Cardiac fibroblast (primary cell): ENCODE data around the gene KCNAB1.
"Not testable (repeated sequence)": the region's sequence is repeated elsewhere in the genome, so short reads cannot be mapped to it uniquely, and the experiment has no call there.

Experiments
- DNase-seq, 2 donors: peaks; one replicate each; pipeline versions ENCODE4 v3.0.0 to v3.0.0-alpha.2; 2010; ENCODE audit warnings: low read depth in 2 of 2
- H3K4me3 ChIP-seq, 2 donors: replicated peaks in 1 of 2; 1 replicate in 1 of 2; 2 replicates in 1 of 2; pipeline ENCODE4 v1.5.1; 2011; ENCODE audit warnings: low read depth in 2 of 2, low read length in 2 of 2, mild to moderate bottlenecking in 2 of 2, moderate library complexity in 1 of 2
- CTCF ChIP-seq: IDR thresholded peaks from one replicate; pipeline ENCODE4 v1.5.1; 2011; ENCODE audit warnings: low read depth, mild to moderate bottlenecking, low read length, inconsistent platforms

KCNAB1 gene

GRCh38 chr3:156561533-156561932 lies 441.2 kb downstream of the KCNAB1 start:
- no peak overlapping the region for H3K4me3 ChIP-seq
- TF ChIP-seq CTCF = no peak
- no peak for DNase-seq

GRCh38 chr3:156562486-156562885 lies 442.1 kb downstream of the KCNAB1 start:
- H3K4me3 ChIP-seq, DNase-seq: not testable (repeated sequence)

- peak in 1 of 2 donors; percentile 46 for DNase-seq
- H3K4me3 ChIP-seq = no peak overlapping the region
- TF ChIP-seq CTCF = no peak
Observed at GRCh38 chr3:156563900-156564682, 443.7 kb downstream of the KCNAB1 start.

- not testable (repeated sequence) for H3K4me3 ChIP-seq, DNase-seq
Observed at GRCh38 chr3:156569016-156569415, 448.6 kb downstream of the KCNAB1 start.

- not testable (repeated sequence) for H3K4me3 ChIP-seq, DNase-seq
Observed at GRCh38 chr3:156569881-156570280, 449.5 kb downstream of the KCNAB1 start.

GRCh38 chr3:156575641-156576040 lies 455.3 kb downstream of the KCNAB1 start:
- no peak for TF ChIP-seq CTCF
- H3K4me3 ChIP-seq = no peak overlapping the region
- DNase-seq = no peak

- H3K4me3 ChIP-seq = no peak overlapping the region
- DNase-seq = no peak
- TF ChIP-seq CTCF = no peak
Observed at GRCh38 chr3:156576051-156576450, 455.7 kb downstream of the KCNAB1 start.

- DNase-seq = peak; percentile 35 to 36
- no peak overlapping the region for H3K4me3 ChIP-seq
- no peak for TF ChIP-seq CTCF
Observed at GRCh38 chr3:156576651-156577348, 456.4 kb downstream of the KCNAB1 start.
